ENCODE data around the gene CEP112. TPM values are rescaled to one million over a fixed set of nuclear protein-coding genes. Genes with fewer than 3 reads are reported as not detected.
"Not testable (repeated sequence)": the region's sequence is repeated elsewhere in the genome, so short reads cannot be mapped to it uniquely, and the experiment has no call there.

CEP112 gene
- total RNA-seq, 1 donor from 2014 or later: 14.5 TPM

DNA sequence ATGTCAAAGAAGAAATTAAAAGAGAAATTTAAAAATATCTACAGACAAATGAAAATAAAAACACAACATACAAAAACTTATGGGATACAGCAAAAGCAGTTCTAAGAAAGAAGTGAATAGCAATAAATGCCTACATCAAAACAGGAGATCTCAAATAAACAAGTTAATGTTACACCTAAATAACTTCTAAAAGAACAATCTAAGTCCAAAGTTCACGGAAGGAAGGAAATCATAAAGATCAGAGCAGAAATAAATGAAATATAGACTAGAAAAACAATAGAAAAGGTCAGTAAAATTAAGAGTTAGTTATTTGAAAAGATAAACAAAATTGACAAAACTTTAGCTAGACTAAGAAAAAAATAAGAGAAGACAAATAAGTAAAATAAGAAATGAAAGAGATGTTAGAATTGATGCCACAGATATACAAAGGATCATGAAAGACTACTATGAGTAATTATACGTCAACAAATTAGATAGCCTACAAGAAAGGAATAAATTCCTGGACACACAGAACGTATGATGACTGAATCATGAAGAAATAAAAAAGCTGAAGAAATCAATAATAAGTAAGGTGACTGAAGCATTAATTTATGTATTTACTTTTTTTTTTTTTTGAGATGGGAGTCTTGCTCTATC is 100.4 kb downstream of the CEP112 start:
- TF ChIP-seq, protein P1, sequence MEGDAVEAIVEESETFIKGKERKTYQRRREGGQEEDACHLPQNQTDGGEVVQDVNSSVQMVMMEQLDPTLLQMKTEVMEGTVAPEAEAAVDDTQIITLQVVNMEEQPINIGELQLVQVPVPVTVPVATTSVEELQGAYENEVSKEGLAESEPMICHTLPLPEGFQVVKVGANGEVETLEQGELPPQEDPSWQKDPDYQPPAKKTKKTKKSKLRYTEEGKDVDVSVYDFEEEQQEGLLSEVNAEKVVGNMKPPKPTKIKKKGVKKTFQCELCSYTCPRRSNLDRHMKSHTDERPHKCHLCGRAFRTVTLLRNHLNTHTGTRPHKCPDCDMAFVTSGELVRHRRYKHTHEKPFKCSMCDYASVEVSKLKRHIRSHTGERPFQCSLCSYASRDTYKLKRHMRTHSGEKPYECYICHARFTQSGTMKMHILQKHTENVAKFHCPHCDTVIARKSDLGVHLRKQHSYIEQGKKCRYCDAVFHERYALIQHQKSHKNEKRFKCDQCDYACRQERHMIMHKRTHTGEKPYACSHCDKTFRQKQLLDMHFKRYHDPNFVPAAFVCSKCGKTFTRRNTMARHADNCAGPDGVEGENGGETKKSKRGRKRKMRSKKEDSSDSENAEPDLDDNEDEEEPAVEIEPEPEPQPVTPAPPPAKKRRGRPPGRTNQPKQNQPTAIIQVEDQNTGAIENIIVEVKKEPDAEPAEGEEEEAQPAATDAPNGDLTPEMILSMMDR (IDR thresholded peaks at IDR 0.05; ENCODE audit: borderline replicate concordance): no peak
- Histone ChIP-seq H3K4me1 (no peaks in the 10 kb centered on the region), H3K4me3 (no peak overlapping the region), H3K9me3 (replicated peaks) (peaks cover 24% of the 10 kb centered on the region), H3K27me3 (ENCODE audit: low read depth) (no peaks in the 10 kb centered on the region), H3K36me3 (peaks cover 51% of the 10 kb centered on the region), H3K27ac (replicated peaks) (no peak overlapping the region)
- DNase-seq: no peak
- intact Hi-C loops (cut with micrococcal nuclease): no loop called here

DNA sequence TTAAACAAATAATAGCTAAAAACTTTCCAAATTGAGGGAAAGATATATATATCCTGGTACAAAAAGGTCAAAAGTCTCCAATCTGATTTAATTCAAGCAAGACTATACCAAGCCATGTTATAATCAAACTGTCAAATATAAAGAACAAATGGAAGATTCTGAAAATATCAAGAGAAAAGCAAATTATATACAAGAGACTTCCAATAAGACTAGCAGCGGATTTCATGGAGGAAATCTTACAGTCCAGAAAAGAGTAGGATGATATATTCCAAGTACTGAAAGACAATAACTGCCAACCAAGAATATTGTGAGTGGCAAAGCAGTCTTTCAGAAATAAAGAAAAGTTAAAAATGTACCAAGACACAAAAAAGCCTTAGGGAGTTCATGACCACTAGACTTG is 102.2 kb downstream of the CEP112 start:
- TF ChIP-seq, protein P1 (IDR thresholded peaks at IDR 0.05; ENCODE audit: borderline replicate concordance): no peak
- DNase-seq: no peak
- H3K27me3 ChIP-seq (ENCODE audit: low read depth): no peaks in the 10 kb centered on the region
- no peaks in the 10 kb centered on the region for H3K4me1 ChIP-seq
- H3K4me3 ChIP-seq: no peak overlapping the region
- H3K36me3 ChIP-seq: peaks cover 38% of the 10 kb centered on the region
- intact Hi-C loops (cut with micrococcal nuclease): no loop called here
- peaks cover 24% of the 10 kb centered on the region for H3K9me3 ChIP-seq (replicated peaks)
- no peak overlapping the region for H3K27ac ChIP-seq (replicated peaks)

DNA sequence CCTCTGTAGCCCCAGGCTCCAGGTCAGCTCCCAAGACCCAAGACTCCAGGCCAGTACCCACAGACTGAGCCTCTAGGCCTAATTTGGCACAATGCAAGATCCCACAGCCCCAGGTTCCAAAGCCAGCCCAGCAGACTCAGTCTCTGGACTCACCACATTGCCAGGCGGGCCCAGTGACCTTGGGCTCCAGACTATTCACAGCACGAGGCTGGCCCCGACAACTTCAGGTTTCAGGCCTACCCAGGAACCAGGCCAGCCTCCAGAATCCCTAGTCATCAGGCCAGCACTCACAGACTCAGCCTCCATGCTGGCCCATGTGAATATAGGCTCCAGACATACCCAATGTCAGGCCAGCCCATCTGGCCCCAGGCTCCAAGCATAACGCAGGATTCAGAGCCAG is 103.8 kb downstream of the CEP112 start:
- Histone ChIP-seq H3K27ac (replicated peaks) (no peak overlapping the region), H3K4me1 (no peaks in the 10 kb centered on the region), H3K36me3 (peaks cover 39% of the 10 kb centered on the region), H3K27me3 (ENCODE audit: low read depth) (no peaks in the 10 kb centered on the region), H3K9me3 (replicated peaks) (peaks cover 24% of the 10 kb centered on the region), H3K4me3 (no peak overlapping the region)
- intact Hi-C loops (cut with micrococcal nuclease): no loop called here
- TF ChIP-seq, protein P1 (IDR thresholded peaks at IDR 0.05; ENCODE audit: borderline replicate concordance): no peak
- no peak for DNase-seq

DNA sequence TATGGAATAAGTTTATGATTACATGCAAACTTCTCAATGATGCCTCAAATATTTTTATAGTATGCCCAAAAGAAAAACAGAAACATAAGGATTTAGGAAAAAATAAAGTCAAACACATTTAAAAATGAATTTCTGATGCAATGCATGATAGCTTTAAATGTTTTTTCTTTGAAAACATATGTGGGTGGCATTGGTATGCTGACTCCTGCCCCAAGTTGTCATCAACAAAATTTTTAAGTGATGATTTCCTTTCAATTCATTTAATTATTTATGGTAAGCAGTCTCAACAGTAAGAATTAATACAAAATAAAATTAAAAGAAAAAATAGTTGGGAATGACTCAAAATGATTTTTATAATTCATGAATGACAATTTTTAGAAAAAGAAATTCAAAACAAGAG is 104.9 kb downstream of the CEP112 start:
- intact Hi-C loops (cut with micrococcal nuclease): no loop called here
- no peaks in the 10 kb centered on the region for H3K4me1 ChIP-seq
- no peaks in the 10 kb centered on the region for H3K27me3 ChIP-seq (ENCODE audit: low read depth)
- no peak overlapping the region for H3K27ac ChIP-seq (replicated peaks)
- TF ChIP-seq, protein P1 (IDR thresholded peaks at IDR 0.05; ENCODE audit: borderline replicate concordance): no peak
- peaks cover 34% of the 10 kb centered on the region for H3K36me3 ChIP-seq
- no peak overlapping the region for H3K4me3 ChIP-seq
- DNase-seq: no peak
- H3K9me3 ChIP-seq (replicated peaks): peaks cover 24% of the 10 kb centered on the region

DNA sequence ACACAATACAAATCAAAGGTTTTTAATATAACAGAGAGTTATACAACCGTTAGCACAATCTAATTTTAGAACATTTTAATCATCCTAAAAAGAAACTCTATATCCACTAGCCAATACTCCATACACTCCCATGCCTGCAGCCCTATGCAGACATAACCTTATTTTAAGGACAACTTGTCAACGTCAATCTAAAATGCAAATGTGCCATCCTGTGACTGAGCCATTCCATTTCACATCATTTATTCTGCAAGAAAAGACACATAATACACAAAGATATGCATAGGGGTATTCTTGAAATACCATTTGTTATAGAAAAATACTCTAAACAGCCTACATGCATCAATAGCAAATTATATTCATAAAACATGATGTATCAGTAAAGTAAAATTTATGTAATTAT is 106.7 kb downstream of the CEP112 start:
- TF ChIP-seq, protein P1 (IDR thresholded peaks at IDR 0.05; ENCODE audit: borderline replicate concordance): no peak
- H3K27me3 ChIP-seq (ENCODE audit: low read depth): no peaks in the 10 kb centered on the region
- DNase-seq: no peak
- peaks cover 21% of the 10 kb centered on the region for H3K9me3 ChIP-seq (replicated peaks)
- no peaks in the 10 kb centered on the region for H3K4me1 ChIP-seq
- no peak overlapping the region for H3K27ac ChIP-seq (replicated peaks)
- no peak overlapping the region for H3K4me3 ChIP-seq
- intact Hi-C loops (cut with micrococcal nuclease): no loop called here
- H3K36me3 ChIP-seq: peaks cover 32% of the 10 kb centered on the region

DNA sequence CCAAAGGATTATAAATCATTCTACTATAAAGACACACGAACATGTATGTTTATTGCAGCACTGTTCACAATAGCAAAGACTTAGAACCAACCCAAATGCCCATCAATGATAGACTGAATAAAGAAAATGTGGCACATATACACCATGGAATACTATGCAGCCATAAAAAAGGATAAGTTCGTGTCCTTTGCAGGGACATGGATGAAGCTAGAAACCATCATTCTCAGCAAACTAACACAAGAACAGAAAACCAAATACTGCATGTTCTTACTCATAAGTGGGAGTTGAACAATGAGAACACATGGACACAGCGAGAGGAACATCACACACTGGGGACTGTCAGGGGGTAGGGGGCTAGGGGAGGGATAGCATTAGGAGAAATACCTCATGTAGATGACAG is 111.3 kb downstream of the CEP112 start:
- DNase-seq; H3K9me3 ChIP-seq (replicated peaks); H3K4me1 ChIP-seq; intact Hi-C loops (cut with micrococcal nuclease); H3K27ac ChIP-seq (replicated peaks); H3K4me3 ChIP-seq; H3K27me3 ChIP-seq (ENCODE audit: low read depth): not testable (repeated sequence)
- peaks cover 20% of the 10 kb centered on the region for H3K36me3 ChIP-seq
